HG03558 (cell line): ENCODE measurements around the gene LAMB4.

Experiments used
- ATAC-seq: cut with Tn5 transposase; IDR thresholded peaks from one replicate; pipeline ENCODE4 v1.9.1; 2021; ENCODE audit warnings: moderate number of reproducible peaks; ENCODE audit not compliant: unreplicated experiment; ENCODE audit errors: extremely low read depth

LAMB4 gene

GRCh38 chr7:108000875-108001763, 129.0 kb downstream of the LAMB4 start:
- no peak for ATAC-seq

- no peak for ATAC-seq
These were observed 130.2 kb downstream of the LAMB4 start for GRCh38 chr7:107999779-108000560.

- ATAC-seq, result no peak
These were observed 131.3 kb downstream of the LAMB4 start for GRCh38 chr7:107998660-107999480.

- no peak for ATAC-seq
These were observed 132.0 kb downstream of the LAMB4 start for GRCh38 chr7:107998150-107998549.

GRCh38 chr7:107996072-107996882, 133.9 kb downstream of the LAMB4 start:
- no peak for ATAC-seq

GRCh38 chr7:107995184-107996071, 134.7 kb downstream of the LAMB4 start:
- no peak for ATAC-seq

- ATAC-seq, result no peak
These were observed 135.6 kb downstream of the LAMB4 start for GRCh38 chr7:107994421-107995030.

- ATAC-seq, result no peak
These were observed 136.3 kb downstream of the LAMB4 start for GRCh38 chr7:107993891-107994291.

GRCh38 chr7:107989618-107990373, 140.4 kb downstream of the LAMB4 start:
- ATAC-seq, result no peak

GRCh38 chr7:107982918-107983389, 147.2 kb downstream of the LAMB4 start:
- no peak for ATAC-seq

- ATAC-seq, result no peak
These were observed 147.9 kb downstream of the LAMB4 start for GRCh38 chr7:107982042-107982840.

GRCh38 chr7:107981466-107981865, 148.7 kb downstream of the LAMB4 start:
- no peak for ATAC-seq

GRCh38 chr7:107980671-107981190, 149.4 kb downstream of the LAMB4 start:
- ATAC-seq, result no peak

GRCh38 chr7:107980171-107980570, 150.0 kb downstream of the LAMB4 start:
- ATAC-seq, result no peak

GRCh38 chr7:107978815-107979408, 151.2 kb downstream of the LAMB4 start:
- no peak for ATAC-seq

- ATAC-seq, result no peak
These were observed 153.1 kb downstream of the LAMB4 start for GRCh38 chr7:107977048-107977447.
